Astrocyte (in vitro differentiated cells and primary cell): Measurements from ENCODE around the gene PRR23B.

Experiments
- CTCF ChIP-seq: IDR thresholded peaks from 2 replicates; pipeline ENCODE4 v1.5.1; 2011; ENCODE audit warnings: low read depth, mild to moderate bottlenecking, inconsistent platforms, low read length, moderate library complexity; ENCODE audit not compliant: insufficient read depth
- EZH2 ChIP-seq: IDR thresholded peaks from 2 replicates; pipeline ENCODE4 v1.6.1; 2012; ENCODE audit warnings: mild to moderate bottlenecking, low read length, inconsistent platforms; ENCODE audit not compliant: insufficient read depth

- TF ChIP-seq CTCF (no peak), EZH2 (no peak)
Observed at GRCh38 chr3:139037478-139037877, 16.8 kb upstream of the PRR23B start.
